ENCODE data around the gene SLC37A1. TPM values are rescaled to one million over a fixed set of nuclear protein-coding genes. Genes with fewer than 3 reads are reported as not detected.

SLC37A1 gene
- total RNA-seq, 2 experiments from 2014 or later: 12.8 to 14.9 TPM

DNA sequence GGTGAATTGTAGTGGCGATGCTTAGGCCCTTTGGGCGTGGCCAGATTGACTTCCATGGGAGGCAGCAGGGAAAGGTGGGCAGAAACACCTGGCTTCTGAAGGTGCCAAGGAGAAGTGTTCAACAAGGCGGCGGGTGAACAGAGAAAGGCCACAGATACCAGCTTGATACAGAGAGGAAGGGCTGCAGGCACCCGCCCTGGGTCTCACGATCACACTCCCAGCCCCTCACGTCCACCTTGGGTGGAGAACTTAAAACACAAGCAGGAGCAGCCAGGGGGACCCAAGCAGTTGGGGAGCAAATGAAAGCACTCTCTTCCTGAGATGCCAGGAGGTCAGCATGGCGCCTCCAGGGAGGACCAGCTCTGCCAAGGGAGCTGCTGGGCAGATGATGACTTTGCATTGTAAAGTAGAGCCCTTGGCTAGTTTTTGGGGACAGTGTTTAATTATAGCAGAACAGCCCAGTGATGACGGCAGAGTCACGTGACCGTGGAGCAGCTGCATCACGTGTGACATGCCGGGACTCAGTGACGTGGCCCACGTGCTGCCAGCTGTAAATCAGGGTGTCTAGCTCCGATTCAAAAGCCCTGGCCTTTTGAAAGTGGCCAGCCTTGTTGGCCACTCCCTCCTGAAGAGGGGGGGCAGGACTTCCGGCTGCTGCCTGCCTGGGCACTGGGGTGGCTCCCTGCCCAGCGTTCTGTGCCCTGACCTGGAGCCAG lies 19.0 kb downstream of the SLC37A1 start:
- Mint-ChIP-seq H3K36me3 (ENCODE audit: low read depth) (peaks cover 2% of the 10 kb centered on the region), H3K4me1 (ENCODE audit: low read depth) (peaks cover 29% of the 10 kb centered on the region), H3K27ac (no peak overlapping the region), H3K27me3 (no peaks in the 10 kb centered on the region), H3K9me3 (no peaks in the 10 kb centered on the region), H3K4me3 (no peak overlapping the region)
- intact Hi-C loops (cut with micrococcal nuclease): no loop called here
- TF ChIP-seq, protein P1, sequence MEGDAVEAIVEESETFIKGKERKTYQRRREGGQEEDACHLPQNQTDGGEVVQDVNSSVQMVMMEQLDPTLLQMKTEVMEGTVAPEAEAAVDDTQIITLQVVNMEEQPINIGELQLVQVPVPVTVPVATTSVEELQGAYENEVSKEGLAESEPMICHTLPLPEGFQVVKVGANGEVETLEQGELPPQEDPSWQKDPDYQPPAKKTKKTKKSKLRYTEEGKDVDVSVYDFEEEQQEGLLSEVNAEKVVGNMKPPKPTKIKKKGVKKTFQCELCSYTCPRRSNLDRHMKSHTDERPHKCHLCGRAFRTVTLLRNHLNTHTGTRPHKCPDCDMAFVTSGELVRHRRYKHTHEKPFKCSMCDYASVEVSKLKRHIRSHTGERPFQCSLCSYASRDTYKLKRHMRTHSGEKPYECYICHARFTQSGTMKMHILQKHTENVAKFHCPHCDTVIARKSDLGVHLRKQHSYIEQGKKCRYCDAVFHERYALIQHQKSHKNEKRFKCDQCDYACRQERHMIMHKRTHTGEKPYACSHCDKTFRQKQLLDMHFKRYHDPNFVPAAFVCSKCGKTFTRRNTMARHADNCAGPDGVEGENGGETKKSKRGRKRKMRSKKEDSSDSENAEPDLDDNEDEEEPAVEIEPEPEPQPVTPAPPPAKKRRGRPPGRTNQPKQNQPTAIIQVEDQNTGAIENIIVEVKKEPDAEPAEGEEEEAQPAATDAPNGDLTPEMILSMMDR (IDR thresholded peaks at IDR 0.05): no peak
- no peak for DNase-seq
- POLR2A ChIA-PET: interaction anchor here (1.0 kb wide), 1 partner anchor 35 kb away, joined by 3 read pairs; no protein-coding TSS in a partner anchor
- no peak for ATAC-seq
- CTCF ChIA-PET: no interaction called here

DNA sequence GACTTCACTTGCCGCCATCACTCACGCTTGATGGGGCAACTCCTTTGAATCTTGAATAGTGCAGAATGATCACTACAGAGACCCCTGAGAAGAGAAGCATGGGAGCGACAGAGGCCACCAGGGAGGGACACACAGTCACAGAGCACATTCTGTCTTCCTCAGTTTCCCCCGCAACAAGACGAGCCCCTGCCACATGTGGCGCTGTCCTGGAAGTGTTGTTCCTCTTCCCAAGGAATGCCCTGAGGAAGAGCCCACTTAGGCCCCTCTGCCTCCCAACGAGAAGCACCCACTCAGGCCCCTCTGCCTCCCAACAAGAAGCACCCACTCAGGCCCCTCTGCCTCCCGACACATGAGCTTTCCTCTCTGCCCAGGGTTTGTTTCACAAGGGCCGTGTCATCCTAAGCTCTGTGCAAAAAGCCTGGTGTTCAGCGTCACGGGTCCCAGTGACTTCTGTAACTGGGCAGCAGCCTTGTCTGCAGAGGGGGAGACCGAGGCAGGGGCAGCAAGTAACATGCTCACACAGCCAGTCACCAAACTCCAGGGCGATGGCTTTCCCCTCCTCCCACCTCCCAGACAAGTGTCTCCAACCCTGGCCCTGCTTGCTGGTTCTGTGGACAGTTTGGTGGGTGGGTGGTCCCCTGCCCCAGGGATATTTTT lies 19.8 kb downstream of the SLC37A1 start:
- no peak for ATAC-seq
- Mint-ChIP-seq H3K36me3 (ENCODE audit: low read depth) (peaks cover 2% of the 10 kb centered on the region), H3K9me3 (no peaks in the 10 kb centered on the region), H3K4me1 (ENCODE audit: low read depth) (peaks cover 22% of the 10 kb centered on the region), H3K4me3 (peak overlapping the region; percentile 11), H3K27me3 (no peaks in the 10 kb centered on the region), H3K27ac (no peak overlapping the region)
- DNase-seq: no peak
- intact Hi-C loops (cut with micrococcal nuclease): no loop called here
- ChIA-PET CTCF (no interaction called here), POLR2A (interaction anchor here (1.0 kb wide), 1 partner anchor 23 kb away, joined by 3 read pairs; no protein-coding TSS in a partner anchor)
- TF ChIP-seq, protein P1 (IDR thresholded peaks at IDR 0.05): no peak

DNA sequence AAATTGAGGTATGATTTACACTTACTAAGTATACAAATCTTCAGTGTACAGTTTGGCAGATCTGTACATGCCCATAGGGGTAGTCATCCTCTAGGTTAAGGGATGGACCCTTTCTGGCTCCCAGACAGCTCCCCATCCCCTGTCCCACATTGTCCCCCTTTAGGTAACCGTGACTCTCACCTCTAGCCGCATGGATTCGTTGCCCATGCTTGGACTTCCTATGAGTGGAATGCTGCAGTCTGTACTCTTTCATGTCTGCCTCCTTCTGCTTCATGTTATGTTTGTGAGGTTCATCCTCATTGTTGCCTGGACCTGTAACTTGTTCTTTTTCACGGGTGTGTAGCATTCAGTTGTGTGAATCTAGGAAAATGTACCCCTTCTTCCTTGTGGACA lies 20.3 kb downstream of the SLC37A1 start:
- POLR2A ChIA-PET: interaction anchor here (1.0 kb wide), 1 partner anchor 23 kb away, joined by 3 read pairs; no protein-coding TSS in a partner anchor
- CTCF ChIA-PET: interaction anchor here (1.8 kb wide), 1 partner anchor 67 kb away, joined by 7 read pairs; no protein-coding TSS in a partner anchor
- peaks cover 2% of the 10 kb centered on the region for H3K36me3 Mint-ChIP-seq (ENCODE audit: low read depth)
- TF ChIP-seq, protein P1 (IDR thresholded peaks at IDR 0.05): no peak
- H3K4me3 Mint-ChIP-seq: peak overlapping the region; percentile 11
- H3K27me3 Mint-ChIP-seq: no peaks in the 10 kb centered on the region
- ATAC-seq: no peak
- intact Hi-C loops (cut with micrococcal nuclease): no loop called here
- H3K4me1 Mint-ChIP-seq (ENCODE audit: low read depth): peaks cover 22% of the 10 kb centered on the region
- H3K9me3 Mint-ChIP-seq: no peaks in the 10 kb centered on the region
- no peak for DNase-seq
- H3K27ac Mint-ChIP-seq: peak overlapping the region; percentile 40

DNA sequence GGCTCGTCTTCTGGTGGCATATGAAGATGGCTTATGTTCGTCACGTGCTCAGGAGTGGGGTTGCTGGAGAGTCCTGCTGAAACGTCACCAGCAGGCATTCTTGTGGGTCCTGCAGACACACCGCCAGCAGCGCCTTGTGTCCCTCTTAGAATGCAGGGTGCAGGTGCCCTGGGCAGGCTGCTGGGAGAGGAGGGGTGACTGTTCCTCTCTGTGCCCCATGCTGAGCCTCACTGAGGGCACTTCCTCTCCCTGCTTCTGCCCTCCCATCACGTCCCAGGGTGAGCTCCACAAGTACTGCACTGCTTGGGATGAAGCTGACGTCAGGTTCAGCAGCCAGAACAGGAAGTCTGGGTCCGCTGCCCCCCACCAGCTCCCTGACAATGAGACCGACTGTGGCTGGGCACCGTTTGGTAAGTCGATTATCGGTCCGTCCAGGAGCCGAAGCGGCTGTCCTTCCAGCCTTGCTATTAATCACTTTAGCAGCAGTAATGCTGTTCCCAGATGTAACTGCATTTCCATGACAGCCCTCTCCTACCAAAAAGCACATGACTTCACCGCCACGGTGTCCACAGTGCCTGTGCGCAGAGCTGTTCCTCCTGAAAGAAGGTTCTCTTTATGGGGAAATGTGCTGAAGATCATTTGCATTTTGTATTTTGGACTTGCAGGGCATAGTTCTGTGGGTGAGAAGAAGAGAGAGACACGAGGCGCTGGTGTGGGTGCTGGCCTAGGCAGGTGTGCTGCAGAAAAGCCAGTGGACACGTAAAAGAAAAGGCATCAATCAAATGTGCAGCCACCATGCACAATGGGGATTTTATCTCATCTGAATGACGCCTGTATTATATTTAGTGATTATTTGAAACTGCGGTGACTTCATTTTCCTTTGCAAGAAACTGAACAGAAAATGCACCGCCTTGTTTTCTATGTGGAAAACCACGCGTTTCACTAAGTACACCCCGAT lies 21.0 kb downstream of the SLC37A1 start:
- ChIA-PET POLR2A (interaction anchor here (0.5 to 1.0 kb wide), 2 partner anchors 24 to 77 kb away, joined by 3 read pairs; no protein-coding TSS in a partner anchor), CTCF (interaction anchor here (1.3 to 1.8 kb wide), 2 partner anchors 68 to 224 kb away, joined by 3 to 7 read pairs; no protein-coding TSS in a partner anchor)
- H3K4me1 Mint-ChIP-seq (ENCODE audit: low read depth): peaks cover 18% of the 10 kb centered on the region
- peak overlapping the region; percentile 40 for H3K27ac Mint-ChIP-seq
- no peaks in the 10 kb centered on the region for H3K36me3 Mint-ChIP-seq (ENCODE audit: low read depth)
- no peak for DNase-seq
- intact Hi-C loops (cut with micrococcal nuclease): no loop called here
- H3K4me3 Mint-ChIP-seq: peak overlapping the region; percentile 11
- TF ChIP-seq, protein P1 (IDR thresholded peaks at IDR 0.05): no peak
- H3K27me3 Mint-ChIP-seq: no peaks in the 10 kb centered on the region
- ATAC-seq: no peak
- H3K9me3 Mint-ChIP-seq: no peaks in the 10 kb centered on the region
